Kidney (tissue), 14 donors: Measurements from ENCODE around the gene GSTM2. TPM values are rescaled to one million over a fixed set of nuclear protein-coding genes. Genes with fewer than 3 reads are reported as not detected.
"Not testable (repeated sequence)": the region's sequence is repeated elsewhere in the genome, so short reads cannot be mapped to it uniquely, and the experiment has no call there.

Source experiments
- DNase-seq, 5 donors: peaks; one replicate each; pipeline ENCODE4 v3.0.0-alpha.2; 2013 to 2020
- FAIRE-seq: peaks from 2 replicates; lab custom pipeline; 2012; peaks lifted over from hg19 to GRCh38; lab: Jason Lieb, UNC
- H3K27ac ChIP-seq, 2 donors: one replicate each; pipeline ENCODE4 v1.7.0; 2013; ENCODE audit warnings: low read depth in 2 of 2, low read length in 2 of 2, inconsistent platforms in 1 of 2
- H3K27me3 ChIP-seq: one replicate; pipeline ENCODE4 v1.7.1; 2013; ENCODE audit warnings: low read length, inconsistent platforms; ENCODE audit not compliant: control insufficient read depth, insufficient read depth
- H3K36me3 ChIP-seq, 3 donors: one replicate each; pipeline versions ENCODE4 v1.7.0 to v1.7.1; 2013; ENCODE audit warnings: low read length in 3 of 3, control low read depth in 1 of 3, inconsistent platforms in 1 of 3; ENCODE audit not compliant: insufficient read depth in 3 of 3, control insufficient read depth in 2 of 3
- H3K4me1 ChIP-seq, 3 donors: one replicate each; pipeline versions ENCODE4 v1.7.0 to v1.7.1; 2013; ENCODE audit warnings: low read length in 3 of 3, inconsistent platforms in 1 of 3, low read depth in 1 of 3; ENCODE audit not compliant: control insufficient read depth in 2 of 3, insufficient read depth in 2 of 3
- H3K4me3 ChIP-seq, 3 donors: one replicate each; pipeline versions ENCODE4 v1.7.0 to v1.8.1; 2013; ENCODE audit warnings: low read length in 3 of 3, control low read depth in 1 of 3, inconsistent platforms in 1 of 3
- H3K9ac ChIP-seq, 3 donors: one replicate each; pipeline versions ENCODE4 v1.7.0 to v1.7.1; 2013; ENCODE audit warnings: low read length in 3 of 3, control low read depth in 1 of 3, inconsistent platforms in 1 of 3
- H3K9me3 ChIP-seq, 3 donors: one replicate each; pipeline versions ENCODE4 v1.7.0 to v1.7.1; 2013; ENCODE audit warnings: low read length in 3 of 3, control low read depth in 1 of 3, inconsistent platforms in 1 of 3; ENCODE audit not compliant: control insufficient read depth in 2 of 3, insufficient read depth in 1 of 3
- intact Hi-C: fragments of 100-400 bp; cut with DNase I; formaldehyde crosslinking; loops from one replicate; pipeline ENCODE4 v1.11.1; 2022
- polyA plus RNA-seq: library from polyadenylated mRNA; stranded (reverse); fragments of 350-450 nt; fragmentation: Illumina TruSeq; extraction: RNeasy Lipid Tissue Mini Kit (QIAGEN cat#74804); gene quantifications from one replicate; pipeline ENCODE4 v1.2.3, GENCODE V29; 2014; ENCODE audit warnings: low read depth, low replicate concordance; ENCODE audit not compliant: insufficient read depth
- total RNA-seq: library from RNA; stranded (reverse); fragmentation: NEBNext Ultra II Directional; extraction: Animal tissue kit (Norgen Biotek cat#: 25700); gene quantifications from one replicate; pipeline ENCODE4 v1.2.1, GENCODE V29; 2021
- TF ChIP-seq, protein P1 (sequence below): IDR thresholded peaks from 3 replicates; pipeline ENCODE4 v1.5.1; 2012; ENCODE audit warnings: mild to moderate bottlenecking, moderate library complexity, borderline replicate concordance; ENCODE audit not compliant: insufficient read depth; ENCODE audit errors: extremely low read depth
- donor health status: control.
- donor health status: control.
- donor health status: control.
- donor health status: control.
- donor health status: control.
- donor health status: DM: yes; HTN: yes; CAD: no.
- donor health status: Normal renal cell carcinoma (clear cell type).

GSTM2 gene
- total and polyA plus RNA-seq, 2 donors from 2014 or later, result 47.1 to 116 TPM

DNA sequence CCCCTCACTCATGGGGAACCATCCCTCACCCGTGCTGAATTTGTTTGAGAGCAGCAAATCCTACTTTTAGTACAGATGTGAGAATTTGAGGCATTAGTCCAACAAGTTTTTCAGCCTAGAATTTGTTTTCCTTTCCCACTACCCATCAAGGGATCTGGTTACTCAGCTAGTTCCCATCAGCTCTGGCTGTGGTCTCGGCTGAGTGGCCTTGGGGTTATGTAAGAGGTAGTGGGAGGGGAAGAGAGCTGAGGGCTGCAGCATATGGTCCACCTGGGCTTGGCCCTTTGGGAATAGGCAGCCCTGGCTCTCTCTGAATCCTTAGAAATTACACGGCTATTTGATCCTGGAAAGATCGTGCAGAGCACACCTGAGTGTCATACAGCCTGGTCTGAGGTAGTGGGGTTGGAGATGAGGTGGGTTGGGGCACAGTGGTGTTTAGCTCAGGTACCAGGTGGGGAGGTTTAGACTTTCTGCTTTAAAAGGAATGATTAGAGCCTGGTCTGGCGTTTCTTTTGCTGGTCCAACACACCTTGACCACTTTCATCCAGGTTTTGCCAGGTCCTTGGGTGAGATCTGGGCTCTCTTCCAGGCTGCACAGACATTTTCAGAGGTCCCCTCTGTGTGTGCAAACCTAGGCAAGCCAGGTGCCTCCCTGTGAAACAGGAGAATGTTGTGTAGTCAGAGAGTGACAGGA lies 7.7 kb upstream of the GSTM2 start:
- Histone ChIP-seq H3K27me3 (no peaks in the 10 kb centered on the region), H3K36me3 (peaks cover 0 to 15% (median 4%) of the 10 kb centered on the region in 3 donors), H3K4me1 (peaks cover 0 to 22% (median 8%) of the 10 kb centered on the region in 3 donors), H3K9ac (peak overlapping the region in 1 of 3 donors; percentile 31), H3K4me3 (no peak overlapping the region), H3K9me3 (no peaks in the 10 kb centered on the region), H3K27ac (no peak overlapping the region)
- intact Hi-C loops, result no loop called here
- TF ChIP-seq, protein P1, sequence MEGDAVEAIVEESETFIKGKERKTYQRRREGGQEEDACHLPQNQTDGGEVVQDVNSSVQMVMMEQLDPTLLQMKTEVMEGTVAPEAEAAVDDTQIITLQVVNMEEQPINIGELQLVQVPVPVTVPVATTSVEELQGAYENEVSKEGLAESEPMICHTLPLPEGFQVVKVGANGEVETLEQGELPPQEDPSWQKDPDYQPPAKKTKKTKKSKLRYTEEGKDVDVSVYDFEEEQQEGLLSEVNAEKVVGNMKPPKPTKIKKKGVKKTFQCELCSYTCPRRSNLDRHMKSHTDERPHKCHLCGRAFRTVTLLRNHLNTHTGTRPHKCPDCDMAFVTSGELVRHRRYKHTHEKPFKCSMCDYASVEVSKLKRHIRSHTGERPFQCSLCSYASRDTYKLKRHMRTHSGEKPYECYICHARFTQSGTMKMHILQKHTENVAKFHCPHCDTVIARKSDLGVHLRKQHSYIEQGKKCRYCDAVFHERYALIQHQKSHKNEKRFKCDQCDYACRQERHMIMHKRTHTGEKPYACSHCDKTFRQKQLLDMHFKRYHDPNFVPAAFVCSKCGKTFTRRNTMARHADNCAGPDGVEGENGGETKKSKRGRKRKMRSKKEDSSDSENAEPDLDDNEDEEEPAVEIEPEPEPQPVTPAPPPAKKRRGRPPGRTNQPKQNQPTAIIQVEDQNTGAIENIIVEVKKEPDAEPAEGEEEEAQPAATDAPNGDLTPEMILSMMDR, result no peak
- peak in 4 of 5 donors; percentile 82 to 94 (median 88) for DNase-seq
- FAIRE-seq, result no peak

DNA sequence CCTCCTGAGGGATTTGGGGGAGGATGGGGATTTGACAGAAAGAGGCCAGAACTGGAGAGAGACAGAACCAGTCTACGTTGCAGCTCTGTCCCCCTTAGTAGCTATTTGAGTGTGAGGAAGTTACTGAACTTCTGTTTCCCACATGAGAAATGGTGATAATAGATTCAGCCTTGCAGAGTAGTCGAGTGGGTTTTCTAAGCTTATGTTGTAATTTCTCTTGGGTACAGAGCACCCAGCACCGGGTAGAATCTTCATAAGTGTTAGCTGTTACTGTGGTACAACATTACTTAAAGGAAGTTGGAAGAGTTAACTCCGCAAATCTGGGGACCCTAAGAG lies 7.2 kb upstream of the GSTM2 start:
- H3K27ac ChIP-seq, H3K4me3 ChIP-seq, intact Hi-C loops, H3K27me3 ChIP-seq, DNase-seq, H3K9me3 ChIP-seq, H3K9ac ChIP-seq, FAIRE-seq: not testable (repeated sequence)
- peaks cover 0 to 19% (median 8%) of the 10 kb centered on the region in 3 donors for H3K4me1 ChIP-seq
- H3K36me3 ChIP-seq, result peaks cover 0 to 15% (median 4%) of the 10 kb centered on the region in 3 donors

DNA sequence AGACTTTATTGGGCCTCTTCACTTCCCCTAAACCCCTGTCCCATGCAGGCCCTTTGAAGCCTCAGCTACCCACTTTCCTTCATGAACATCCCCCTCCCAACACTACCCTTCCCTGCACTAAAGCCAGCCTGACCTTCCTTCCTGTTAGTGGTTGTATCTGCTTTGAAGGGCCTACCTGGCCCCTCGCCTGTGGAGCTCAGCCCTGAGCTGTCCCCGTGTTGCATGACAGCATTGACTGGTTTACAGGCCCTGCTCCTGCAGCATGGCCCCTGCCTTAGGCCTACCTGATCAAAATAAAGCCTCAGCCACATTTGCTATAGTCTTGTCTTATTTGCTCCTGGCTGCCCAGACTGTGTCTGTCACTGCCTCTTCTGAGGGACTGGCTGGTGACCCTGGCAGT lies 6.5 kb upstream of the GSTM2 start:
- DNase-seq, result no peak
- TF ChIP-seq, protein P1, result no peak
- intact Hi-C loops, result no loop called here
- Histone ChIP-seq H3K4me1 (peaks cover 0 to 19% (median 8%) of the 10 kb centered on the region in 3 donors), H3K9ac (no peak overlapping the region), H3K4me3 (no peak overlapping the region), H3K9me3 (no peaks in the 10 kb centered on the region), H3K36me3 (peaks cover 0 to 15% (median 4%) of the 10 kb centered on the region in 3 donors), H3K27ac (no peak overlapping the region), H3K27me3 (no peaks in the 10 kb centered on the region)
- FAIRE-seq, result no peak

DNA sequence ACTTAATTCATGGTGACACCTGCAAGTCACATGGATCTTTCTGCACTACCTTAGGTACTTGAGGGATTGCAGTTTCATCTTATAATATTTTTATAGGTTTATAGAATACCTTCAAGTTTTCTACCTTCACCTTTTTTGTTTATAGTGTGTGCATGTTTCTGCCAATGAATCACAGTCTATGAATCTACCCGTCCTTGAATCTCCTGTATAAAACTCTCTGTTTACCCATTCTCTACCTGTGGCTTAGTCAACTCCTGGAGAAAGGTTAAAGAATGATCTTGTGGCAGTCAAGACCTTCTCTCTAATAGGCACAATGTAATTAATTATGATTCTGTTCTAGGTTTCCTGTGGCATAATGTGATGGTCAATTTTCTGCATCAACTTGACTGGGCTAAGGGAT lies 3.2 kb upstream of the GSTM2 start:
- peaks cover 2 to 11% (median 3%) of the 10 kb centered on the region in 3 donors for H3K4me1 ChIP-seq
- intact Hi-C loops, result no loop called here
- H3K36me3 ChIP-seq, result peaks cover 0 to 9% (median 2%) of the 10 kb centered on the region in 3 donors
- no peak overlapping the region for H3K4me3 ChIP-seq
- no peaks in the 10 kb centered on the region for H3K27me3 ChIP-seq
- FAIRE-seq, result no peak
- TF ChIP-seq, protein P1, result no peak
- no peak overlapping the region for H3K27ac ChIP-seq
- no peak for DNase-seq
- no peak overlapping the region for H3K9ac ChIP-seq
- H3K9me3 ChIP-seq, result no peaks in the 10 kb centered on the region
